NCI-H526 treated with DMSO at 0.1 percent for 48 hours (cell line): ENCODE measurements around the gene PDCD1.
"Not testable (repeated sequence)": the region's sequence is repeated elsewhere in the genome, so short reads cannot be mapped to it uniquely, and the experiment has no call there.

ENCODE experiments used
- DNase-seq: peaks from one replicate; lab custom pipeline; 2025; lab: John Stamatoyannopoulos, UW

The PDCD1 gene

DNA sequence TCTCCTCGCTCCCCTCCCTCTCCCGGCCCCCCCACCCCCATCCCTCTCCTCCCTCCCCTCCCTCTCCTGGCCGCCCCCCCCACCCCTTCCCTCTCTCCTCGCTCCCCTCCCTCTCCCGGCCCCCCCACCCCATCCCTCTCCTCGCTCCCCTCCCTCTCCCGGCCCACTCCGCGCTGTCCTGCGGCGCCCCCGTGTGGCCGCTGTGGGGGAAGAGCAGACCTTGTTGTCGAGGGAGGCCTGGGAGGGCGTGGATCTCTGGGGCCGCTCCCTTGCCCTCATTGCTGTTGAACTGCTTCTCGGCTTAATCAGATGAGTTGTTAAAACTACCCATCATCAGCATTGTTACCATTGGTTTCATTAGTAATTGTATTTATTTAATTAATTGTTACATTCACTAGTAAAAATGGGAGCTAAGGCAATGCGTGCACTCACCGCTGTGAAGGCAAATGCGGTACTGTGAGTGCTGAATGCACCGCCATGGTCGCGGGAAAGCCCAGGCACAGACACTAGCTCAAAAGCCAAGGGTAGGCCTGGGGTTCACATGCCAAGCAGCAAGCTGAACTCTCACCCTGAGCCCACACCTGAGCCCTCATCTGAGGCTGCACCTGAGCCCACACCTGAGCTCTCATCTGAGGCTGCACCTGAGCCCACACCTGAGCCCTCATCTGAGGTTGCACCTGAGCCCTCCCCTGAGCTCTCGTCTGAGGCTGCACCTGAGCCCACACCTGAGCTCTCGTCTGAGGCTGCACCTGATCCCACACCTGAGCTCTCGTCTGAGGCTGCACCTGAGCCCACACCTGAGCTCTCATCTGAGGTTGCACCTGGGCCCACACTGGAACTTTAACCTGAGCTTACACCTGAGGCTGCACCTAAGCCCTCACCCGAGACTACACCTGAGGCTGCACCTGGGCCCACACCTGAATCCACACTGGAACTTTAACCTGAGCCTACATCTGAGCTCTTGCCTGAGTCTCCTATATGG lies 19.6 kb upstream of the PDCD1 start:
- peak; percentile 38 for DNase-seq

DNA sequence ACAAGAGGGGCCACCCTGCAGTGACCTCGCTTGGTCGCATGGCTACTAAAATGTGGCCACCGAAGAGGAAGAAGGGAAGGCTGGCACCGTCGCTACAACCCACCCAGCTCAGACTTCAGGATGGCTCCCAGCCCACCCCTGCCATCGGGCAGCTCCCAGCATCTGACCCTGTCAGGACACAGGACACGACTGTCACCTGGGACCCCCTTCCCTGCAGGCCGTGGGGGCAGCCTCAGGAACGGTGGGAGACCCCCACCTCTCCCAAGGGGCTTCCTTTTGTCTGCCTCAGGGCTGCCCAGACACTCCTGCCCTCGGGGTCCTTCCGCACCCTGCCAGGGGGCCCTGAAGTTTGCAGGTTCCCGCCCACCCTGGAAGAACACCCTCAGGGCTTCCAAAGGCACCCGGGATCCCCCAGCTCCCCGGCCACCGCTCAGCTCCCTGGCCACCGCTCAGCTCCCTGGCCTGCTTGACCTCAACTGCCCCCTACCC lies 18.5 kb upstream of the PDCD1 start:
- DNase-seq: no peak

DNA sequence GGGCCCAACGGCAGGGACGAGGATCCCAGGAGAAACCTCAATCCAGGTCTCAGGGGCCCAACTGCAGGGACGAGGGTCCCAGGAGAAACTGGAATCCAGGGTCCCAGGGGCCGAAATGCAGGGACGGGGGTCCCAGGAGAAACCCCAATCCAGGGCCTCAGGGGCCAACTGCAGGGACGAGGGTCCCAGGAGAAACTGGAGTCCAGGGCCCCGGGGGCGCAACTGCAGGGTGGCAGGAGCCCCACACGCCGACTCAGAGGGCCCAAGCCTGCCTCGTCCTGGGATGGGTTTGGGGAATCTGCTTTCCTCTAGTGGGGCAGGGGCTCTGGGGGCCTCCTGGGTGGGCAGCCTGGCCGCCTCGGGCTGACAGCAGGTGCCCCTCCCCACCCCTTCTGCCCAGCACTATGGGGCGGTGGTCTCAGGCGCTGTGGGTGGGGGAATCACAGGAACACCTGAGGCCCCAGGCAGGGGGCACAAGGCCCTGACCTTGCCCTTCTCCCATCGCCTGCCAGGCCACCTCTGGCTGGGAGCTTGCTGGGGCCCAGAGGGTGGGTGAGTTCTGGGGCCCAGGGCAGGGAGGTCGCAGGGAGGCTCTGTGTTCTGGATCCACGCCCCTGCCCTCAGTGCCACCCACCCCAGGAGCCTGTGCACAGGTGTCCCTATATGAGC lies 18.0 kb upstream of the PDCD1 start:
- no peak for DNase-seq

DNA sequence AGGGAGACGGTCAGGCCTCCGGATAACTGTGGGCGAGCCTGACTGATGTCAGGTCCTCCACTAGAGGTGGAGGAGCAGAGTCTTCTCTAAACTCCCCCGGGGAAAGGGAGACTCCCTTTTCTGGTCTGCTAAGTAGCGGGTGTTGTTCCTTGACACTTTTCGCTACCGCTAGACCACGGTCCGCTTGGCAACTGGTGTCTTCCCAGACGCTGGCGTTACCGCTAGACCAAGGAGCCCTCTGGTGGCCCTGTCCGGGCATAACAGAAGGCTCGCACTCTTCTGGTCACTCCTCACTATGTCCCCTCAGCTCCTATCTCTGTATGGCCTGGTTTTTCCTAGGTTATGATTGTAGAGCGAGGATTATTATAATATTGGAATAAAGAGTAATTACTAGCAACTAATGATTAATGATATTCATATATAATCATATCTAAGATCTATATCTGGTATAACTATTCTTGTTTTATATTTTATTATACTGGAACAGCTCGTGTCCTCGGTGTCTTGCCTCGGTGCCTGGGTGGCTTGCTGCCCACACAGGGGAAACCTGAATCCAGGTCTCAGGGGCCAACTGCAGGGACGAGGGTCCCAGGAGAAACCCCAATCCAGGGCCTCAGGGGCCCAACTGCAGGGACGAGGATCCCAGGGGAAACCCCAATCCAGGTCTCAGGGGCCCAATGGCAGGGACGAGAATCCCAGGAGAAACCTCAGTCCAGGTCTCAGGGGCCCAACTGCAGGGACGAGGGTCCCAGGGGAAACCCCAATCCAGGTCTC lies 17.2 kb upstream of the PDCD1 start:
- not testable (repeated sequence) for DNase-seq

DNA sequence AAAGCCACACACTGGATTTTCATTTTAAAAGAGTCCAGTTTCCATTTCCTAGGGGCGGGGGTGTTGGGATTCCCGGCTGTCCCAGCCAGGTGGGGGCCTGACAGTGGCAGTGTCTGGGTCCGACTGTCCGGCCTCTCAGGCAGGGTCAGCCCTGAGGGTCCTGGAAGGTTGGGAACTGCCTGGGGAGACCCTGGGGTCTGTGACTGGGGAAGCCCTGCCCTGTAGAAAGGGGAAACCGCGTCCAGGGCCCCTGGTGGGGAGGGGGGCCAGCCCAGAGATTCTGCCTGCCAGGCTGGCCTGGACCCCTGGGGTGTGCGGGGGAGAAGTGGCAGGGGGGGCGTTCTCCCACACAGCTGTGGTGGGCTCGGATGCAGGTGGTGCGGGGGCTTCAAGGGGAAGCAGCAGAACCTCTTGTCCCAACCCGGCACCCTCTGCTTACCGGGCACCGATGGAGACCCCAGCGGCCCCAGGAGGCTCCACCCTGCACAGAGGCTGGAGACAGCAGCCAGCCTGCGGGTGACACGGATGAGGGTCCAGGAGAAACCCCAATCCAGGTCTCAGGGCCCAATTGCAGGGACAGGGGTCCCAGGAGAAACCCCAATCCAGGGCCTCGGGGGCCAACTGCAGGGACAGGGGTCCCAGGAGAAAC lies 15.7 kb upstream of the PDCD1 start:
- DNase-seq: no peak

DNA sequence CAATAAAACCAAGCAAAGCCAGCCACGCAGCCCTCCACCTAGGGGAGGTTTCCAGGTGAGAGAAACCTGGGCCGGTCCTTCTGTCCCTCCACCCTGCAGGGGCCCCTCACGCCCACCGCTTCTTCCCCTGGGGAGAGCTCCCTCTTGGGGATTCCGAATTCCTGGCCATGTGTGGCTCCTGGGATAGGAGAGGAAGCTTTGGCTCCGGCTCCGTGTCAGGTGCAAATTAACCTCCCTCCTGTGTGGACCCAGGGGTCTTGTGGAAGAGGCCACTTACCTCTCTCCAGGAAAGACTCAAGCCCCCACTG lies 15.1 kb upstream of the PDCD1 start:
- no peak for DNase-seq

DNA sequence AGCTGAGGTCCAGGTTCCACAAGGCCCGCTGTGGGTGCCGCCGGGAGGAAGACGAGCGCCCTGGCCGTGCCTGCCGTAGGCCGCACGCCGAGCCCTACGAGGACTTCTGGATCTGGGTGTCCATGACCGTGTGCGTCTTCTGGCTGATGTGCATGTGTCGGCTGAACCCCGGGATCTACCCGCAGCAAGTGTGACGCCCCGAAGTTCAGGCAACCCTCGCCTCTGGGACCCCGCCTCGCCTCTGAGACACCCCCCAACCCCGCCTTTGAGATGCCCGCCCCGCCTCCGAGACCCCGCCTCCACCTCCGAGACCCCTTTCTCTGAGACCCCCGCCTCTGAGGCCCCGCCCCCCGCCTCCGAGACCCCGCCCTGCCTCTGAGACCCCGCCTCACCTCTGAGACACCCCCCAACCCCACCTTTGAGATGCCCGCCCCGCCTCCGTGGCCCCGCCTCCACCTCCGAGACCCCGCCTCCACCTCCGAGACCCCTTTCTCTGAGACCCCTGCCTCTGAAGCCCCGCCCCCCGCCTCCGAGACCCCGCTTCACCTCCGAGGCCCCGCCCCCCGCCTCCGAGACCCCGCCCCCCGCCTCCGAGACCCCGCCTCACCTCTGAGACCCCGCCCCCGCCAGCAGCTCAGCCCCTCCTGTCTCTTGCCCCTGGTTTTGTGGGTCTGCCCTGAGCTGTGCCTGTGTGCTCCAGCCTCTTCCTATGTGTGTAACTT lies 14.5 kb upstream of the PDCD1 start:
- no peak for DNase-seq

DNA sequence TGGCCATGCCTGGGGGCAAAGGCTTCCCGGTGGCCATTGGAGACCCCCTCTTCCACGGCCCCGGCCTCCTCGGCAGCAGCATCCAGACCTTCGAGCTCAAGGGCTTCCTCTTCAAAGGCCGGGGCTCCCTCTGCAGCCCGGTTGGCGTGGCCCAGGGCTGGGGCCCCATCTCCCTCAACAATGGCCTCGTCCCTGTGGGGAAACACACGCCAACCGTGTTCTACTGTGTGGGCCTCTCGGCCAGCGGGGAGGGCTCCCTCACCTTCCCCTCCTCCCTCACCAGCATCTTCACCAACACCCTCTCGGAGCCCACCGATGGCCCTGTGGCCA lies 13.6 kb upstream of the PDCD1 start:
- no peak for DNase-seq

DNA sequence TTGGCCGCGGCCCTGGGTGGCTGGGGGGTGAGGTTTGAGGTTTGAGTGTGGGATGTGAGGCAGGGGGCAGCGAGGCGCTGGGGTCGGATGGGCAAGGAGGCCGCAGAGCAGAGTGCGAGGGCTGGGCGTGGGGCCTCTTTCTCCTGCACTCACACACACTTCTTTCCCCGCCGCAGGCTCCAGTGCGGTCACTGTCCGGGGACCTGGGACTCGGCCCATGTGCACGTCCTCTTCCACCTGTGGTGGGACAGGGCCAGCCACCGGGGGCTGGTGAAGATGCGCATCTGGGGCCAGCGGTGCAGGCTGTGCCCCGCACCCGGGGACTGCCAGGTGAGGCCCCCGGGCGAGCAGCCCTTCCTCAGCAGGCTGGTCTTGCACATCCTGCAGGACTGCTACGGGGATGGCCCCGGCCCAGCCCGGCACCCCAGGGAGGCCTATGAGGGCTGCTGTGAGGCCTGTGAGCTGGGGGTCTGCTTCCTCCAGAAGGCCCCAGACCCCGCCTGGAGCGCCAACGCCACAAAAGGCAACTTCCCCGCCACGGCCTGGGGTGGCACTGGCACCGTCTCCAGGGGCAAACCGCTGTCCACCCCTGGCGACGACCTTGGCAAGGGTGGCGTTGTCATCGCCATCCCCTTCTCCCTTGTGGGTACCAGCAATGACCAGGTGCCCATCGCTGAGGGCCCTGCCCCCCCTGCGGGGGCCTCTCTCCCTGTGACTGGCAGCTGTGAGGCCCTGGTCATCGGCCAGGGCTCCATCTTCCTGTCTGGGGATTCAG lies 13.0 kb upstream of the PDCD1 start:
- no peak for DNase-seq

DNA sequence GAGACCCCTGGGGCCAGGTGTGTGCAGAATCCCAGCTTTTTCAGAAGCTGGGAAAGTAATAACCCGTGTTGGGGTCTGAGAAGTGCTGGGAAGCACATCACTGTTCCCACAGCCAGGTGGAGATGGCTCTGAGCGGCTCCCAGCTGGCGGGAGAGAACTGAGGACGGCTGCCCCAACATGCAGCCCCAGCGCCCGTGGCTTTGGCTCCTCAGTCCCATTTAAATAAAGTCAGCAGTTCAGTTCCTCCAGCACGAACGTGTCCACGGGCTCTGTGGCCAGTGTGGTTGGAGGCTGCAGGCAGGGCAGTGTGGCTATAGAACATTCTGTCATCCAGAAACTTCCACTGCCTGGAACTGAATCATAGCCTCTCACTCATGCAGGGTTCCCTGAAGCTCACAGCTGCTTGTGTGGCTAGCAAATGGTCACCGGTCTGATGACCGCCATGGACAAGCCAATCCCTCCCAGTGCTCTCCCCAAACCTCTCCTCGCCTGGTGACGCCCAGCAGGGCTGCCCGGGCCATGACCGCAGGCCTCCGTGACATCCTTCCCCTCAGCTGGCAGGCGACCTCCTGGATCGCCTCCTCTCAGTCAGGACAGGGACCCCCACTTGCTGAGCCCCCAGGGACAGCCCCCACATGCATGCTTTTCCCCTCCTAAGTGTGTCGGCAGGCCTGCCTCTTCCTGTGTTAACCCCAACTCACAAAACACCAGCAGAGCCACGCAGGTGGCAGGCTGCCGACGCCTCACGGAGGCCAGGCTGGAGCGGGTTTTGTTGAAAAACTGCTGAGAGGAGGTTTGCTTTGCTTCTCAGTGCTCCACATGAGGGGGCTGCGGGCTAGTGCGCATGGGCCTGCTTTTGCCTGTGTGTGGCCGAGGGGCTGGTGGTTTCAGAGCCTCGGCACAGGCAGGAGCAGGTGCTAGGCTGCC lies 12.2 kb upstream of the PDCD1 start:
- no peak for DNase-seq

DNA sequence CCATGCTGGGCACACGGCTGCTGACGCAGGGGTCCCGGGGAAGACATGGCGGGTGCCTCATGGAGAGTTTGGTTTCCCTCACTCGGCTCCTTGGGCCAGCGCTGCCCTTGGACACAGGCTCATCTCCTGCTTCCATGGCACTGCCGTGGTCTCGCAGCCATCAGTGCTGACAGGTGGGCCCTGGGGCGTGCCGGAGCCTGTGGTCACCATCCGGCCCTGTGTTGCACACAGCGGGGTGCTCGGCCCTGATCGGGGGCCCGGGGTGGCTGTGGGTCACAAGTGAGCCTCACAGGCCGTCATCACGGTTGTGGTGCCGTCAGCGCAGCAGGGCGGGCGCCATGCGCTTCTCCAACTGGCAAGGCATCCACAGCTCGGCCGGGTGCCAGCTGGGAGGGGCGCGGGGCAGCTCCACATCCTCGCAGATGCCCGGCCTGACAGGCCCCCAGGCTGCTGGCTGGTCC lies 11.4 kb upstream of the PDCD1 start:
- DNase-seq: no peak

DNA sequence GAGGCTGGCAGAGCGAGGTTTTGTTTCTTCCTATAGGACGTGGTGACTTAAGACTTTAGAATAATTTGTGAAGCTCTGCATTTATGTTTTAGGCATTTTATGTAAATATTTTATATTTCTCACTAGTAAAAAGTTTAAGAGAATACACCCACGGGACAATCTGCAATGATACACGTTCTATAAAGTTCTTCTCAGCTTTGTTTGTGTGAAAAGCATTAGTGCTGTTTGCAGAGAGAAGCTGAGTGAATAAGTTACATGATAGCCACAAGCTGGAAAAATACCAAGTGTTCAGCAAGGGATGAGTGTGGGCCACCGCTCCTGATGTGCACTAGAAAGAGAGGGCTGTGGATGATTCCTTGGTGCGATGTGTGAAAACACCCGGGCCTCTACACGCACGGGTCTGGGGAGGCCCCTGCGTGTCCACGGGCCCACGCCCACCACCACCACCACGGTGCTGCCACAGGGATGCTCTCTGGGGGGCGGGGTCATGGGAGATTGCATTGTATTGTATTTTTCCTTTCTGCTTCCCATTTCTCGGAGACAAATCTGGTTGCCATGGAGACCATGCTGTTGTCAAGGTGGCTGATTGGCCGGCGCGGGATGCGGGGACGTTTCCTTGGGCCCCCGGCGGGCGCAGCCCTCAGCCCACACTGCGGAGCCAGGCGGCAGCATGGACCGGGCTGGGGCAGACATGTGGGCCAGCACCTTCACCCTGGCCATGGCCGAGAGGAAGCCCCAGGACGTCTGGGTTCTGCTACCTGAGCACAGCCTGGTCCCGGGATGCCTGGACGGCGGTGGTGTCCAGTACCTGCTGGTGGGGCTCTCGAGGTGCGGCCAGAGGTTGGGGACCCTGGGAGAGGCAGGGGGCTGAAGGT lies 10.6 kb upstream of the PDCD1 start, which contains the start of gene RTP5:
TSS of gene RTP5 (plus strand) at position 643 of the 875 bp plus-strand sequence. CDS start at position 671, 28 bp downstream.
- DNase-seq: no peak

DNA sequence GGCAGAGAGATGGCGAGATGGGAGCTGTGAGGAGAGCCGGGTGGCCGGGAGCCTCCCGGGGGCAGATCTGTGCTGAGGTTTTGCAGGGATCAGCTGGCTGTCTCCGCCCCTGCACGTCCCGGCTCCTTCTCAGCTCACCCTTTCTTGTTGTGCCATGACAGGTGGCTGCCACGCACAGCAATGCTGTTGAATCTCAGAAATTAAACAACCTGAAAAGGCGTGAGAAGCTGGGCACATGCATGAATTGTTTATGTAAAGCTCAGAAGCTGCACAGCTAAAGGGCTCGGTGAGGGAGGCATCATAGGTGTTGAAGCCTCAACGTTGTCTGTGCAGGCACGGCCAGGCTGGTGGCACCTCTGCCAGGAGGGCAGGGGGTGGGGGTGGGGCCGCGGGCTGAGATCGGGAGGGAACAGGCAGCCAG lies 10.0 kb upstream of the PDCD1 start:
- DNase-seq: no peak

DNA sequence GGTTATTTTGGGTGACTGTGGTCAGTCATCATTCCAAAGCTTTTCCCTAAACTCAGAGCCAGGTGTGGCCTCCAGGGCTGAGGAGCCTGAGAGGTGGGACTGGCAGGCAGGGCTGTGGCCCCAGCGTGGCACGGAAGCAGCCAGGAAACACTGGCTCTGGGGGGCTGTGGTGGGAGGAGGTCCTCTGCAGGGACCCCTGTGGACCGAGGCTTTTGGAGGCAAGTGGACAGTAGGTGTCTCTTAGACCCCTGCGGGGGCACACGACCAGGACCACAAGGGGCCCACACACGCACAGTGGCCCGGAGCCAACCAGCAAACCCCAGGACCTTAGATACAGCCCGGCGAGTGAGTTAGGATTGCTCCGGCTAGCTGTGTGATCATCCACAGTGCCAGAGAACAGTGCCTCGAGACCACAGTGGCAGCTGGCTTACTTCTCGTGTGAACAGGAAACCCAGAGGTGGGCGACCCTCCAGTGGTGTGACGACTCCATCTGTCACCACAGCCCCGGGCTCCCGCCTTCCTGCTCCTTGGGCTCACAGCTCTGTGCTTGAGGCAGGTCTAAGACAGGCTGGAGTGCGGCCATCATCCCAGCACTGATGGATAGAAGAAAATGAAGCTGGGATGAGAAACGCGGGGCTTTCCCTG lies 9.2 kb upstream of the PDCD1 start:
- no peak for DNase-seq

DNA sequence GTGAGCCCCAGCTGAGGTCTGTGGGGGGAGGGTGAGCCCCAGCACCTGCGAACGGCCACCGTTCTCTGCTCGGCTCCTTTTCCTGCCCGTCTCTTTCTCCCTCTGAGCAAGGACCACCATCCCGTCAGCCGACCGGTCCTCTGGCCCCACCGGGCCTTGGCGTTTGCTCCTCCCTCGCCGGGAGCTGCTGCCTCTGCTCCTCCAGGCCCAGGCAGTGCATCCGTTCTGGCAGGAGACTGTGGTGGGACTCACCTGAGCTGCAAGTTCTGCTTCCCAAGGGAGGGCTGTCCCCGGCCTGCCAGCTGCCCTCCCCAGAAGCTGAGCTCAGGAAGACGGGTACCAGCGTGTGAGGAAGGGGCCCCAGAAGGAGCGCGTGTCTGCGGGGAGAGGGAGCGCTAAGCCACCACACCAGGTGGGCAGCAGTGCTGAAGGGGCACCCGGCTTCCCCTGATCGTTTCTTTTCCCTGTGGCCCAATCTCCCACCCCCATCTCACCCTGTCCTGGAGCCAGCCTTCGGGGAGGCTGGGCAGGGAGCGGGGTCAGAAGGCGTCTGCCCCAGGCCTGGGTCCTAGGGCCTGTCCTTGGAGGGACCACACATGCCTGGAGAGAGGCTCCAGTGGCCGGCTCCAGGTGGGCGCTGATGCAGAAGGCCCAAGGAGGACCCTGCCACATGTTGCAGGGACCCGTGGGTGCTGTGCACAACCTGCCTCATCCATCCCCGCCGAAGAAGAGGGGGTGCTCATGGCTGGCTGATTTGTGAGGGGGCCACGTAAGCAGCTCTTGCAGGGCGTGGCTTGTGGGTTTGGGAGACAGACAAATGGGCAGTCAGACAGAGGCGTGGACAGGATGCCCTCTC lies 8.3 kb upstream of the PDCD1 start:
- DNase-seq: no peak

DNA sequence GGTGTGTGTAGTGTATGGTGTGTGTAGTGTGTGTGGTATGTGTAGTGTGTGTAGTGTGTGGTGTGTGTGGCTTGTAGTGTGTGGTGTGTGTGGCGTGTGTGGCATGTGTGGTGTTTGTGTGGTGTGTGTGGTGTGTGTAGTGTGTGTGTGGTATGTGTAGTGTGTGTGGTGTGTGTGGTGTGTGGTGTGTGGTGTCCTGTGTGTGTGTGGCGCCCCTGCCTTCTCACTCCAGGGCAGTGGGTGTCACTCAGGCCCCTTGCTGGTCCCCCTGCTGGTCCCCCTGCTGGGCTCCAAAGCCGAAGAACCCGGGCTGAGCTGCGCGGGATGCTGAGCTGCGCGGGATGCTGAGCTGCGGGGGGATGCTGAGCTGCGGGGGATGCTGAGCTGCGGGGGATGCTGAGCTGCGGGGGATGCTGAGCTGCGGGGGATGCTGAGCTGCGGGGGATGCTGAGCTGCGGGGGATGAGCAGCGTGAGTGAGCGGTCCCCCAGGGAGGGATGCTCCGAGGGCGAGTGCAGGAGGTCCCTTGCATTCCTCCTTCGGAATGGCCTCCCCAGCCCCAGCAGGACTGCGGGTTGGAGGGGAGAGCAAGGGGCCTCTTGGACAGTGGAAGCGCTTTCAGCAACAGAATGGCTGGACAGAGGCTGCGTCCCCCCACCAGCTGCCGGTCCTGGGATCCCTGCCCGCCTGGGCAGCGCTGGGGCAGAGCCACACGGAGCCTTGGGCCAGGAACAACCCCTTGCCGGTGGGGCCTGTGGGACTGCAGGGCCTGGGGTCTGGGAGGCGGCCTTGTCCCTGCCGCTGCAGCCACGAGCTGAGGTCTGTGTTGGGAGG lies 7.5 kb upstream of the PDCD1 start:
- no peak for DNase-seq
